GM12878 (cell line): ENCODE data around the gene WBP11. TPM values are rescaled to one million over a fixed set of nuclear protein-coding genes. Genes with fewer than 3 reads are reported as not detected.

ENCODE experiments used
- ATAC-seq: fragments of 200-7000 bp; cut with Tn5 transposase; 3 replicates; pipeline ENCODE4 v1.9.1; 2020; ENCODE audit warnings: mild to moderate bottlenecking, moderate library complexity
- BruUV-seq: library from RNA; stranded (reverse); fragments of 400-500 nt; replicated peaks from 2 replicates; lab custom pipeline; 2021; lab: Mats Ljungman, UMichigan
- CTCF ChIA-PET: fragments of 300-600 bp; sonication (Branson Sonifier 250); formaldehyde crosslinking; extraction: SDS; loops from one replicate; lab custom pipeline; 2021; ENCODE audit warnings: inconsistent platforms; lab: Yijun Ruan, JAX
- POLR2A ChIA-PET: fragments of 350-600 bp; formaldehyde crosslinking; extraction: SDS; loops from one replicate; lab custom pipeline; 2021; ENCODE audit warnings: inconsistent platforms; lab: Charles Lee
- RAD21 ChIA-PET: fragments of 300-600 bp; sonication (Branson Sonifier 250); formaldehyde crosslinking; loops from one replicate; lab custom pipeline; 2023; ENCODE audit warnings: antibody characterized with exemption; ENCODE audit not compliant: unreplicated experiment; lab: Charles Lee
- SMC1A ChIA-PET: fragments of 300-600 bp; sonication (Branson Sonifier 250); formaldehyde crosslinking; loops from one replicate; lab custom pipeline; 2023; ENCODE audit not compliant: unreplicated experiment, uncharacterized antibody; lab: Charles Lee
- DNase-seq: peaks from one replicate; pipeline ENCODE4 v3.0.0-alpha.2; 2011; ENCODE audit warnings: low read depth, low spot score
- FAIRE-seq: peaks from 3 replicates; lab custom pipeline; 2011; peaks lifted over from hg19 to GRCh38; lab: Jason Lieb, UNC
- H2AFZ ChIP-seq: 2 replicates; pipeline ENCODE4 v1.6.0; 2011; ENCODE audit warnings: low read depth, low read length, control low read depth; ENCODE audit not compliant: control insufficient read depth
- H3K27ac ChIP-seq: 2 replicates; pipeline ENCODE4 v1.5.1; 2011; ENCODE audit warnings: control low read depth; ENCODE audit not compliant: control insufficient read depth, insufficient read depth
- H3K27me3 ChIP-seq, 2 experiments: replicated peaks in 1 of 2; 2 replicates each; pipeline versions ENCODE4 v1.6.0 to v1.6.1; 2011; ENCODE audit warnings: low read length in 1 of 2; ENCODE audit not compliant: control insufficient read depth in 2 of 2, insufficient read depth in 2 of 2
- H3K36me3 ChIP-seq, 2 experiments: 2 replicates each; pipeline ENCODE4 v1.5.1; 2011; ENCODE audit warnings: low read length in 1 of 2; ENCODE audit not compliant: control insufficient read depth in 2 of 2, insufficient read depth in 2 of 2
- H3K4me1 ChIP-seq: 2 replicates; pipeline ENCODE4 v1.6.1; 2011; ENCODE audit warnings: mild to moderate bottlenecking, low read length, moderate library complexity, mixed read lengths; ENCODE audit not compliant: control insufficient read depth, insufficient read depth
- H3K4me2 ChIP-seq: 2 replicates; pipeline ENCODE4 v1.6.0; 2011; ENCODE audit warnings: control low read depth; ENCODE audit not compliant: control insufficient read depth, insufficient read depth
- H3K4me3 ChIP-seq: fragments of 200-600 bp; sonication (generic); 2 replicates; pipeline ENCODE4 v1.5.1; 2016
- H3K79me2 ChIP-seq: 2 replicates; pipeline ENCODE4 v1.6.0; 2011; ENCODE audit warnings: low read length; ENCODE audit not compliant: control insufficient read depth, insufficient read depth
- H3K9ac ChIP-seq: 2 replicates; pipeline ENCODE4 v1.8.0; 2011; ENCODE audit warnings: low read length, control low read depth, mixed read lengths; ENCODE audit not compliant: control insufficient read depth, insufficient read depth
- H3K9me3 ChIP-seq: replicated peaks from 3 replicates; pipeline ENCODE4 v1.5.1; 2011; ENCODE audit warnings: mild to moderate bottlenecking, low read length; ENCODE audit not compliant: control insufficient read depth, insufficient read depth
- H4K20me1 ChIP-seq: 2 replicates; pipeline ENCODE4 v1.6.0; 2011; ENCODE audit not compliant: control insufficient read depth, insufficient read depth
- BRCA1 ChIP-seq: IDR thresholded peaks from 2 replicates; pipeline ENCODE4 v1.6.1; 2011; ENCODE audit warnings: low read depth, low read length, improper control_type of control experiment
- EP300 ChIP-seq, 2 experiments: fragments of 150-350 bp in 1 of 2; IDR thresholded peaks; 2 replicates each; pipeline ENCODE4 v1.6.1; 2011 to 2012; ENCODE audit warnings: low read depth in 2 of 2, low read length in 2 of 2, borderline replicate concordance in 1 of 2, improper control_type of control experiment in 1 of 2, inconsistent platforms in 1 of 2; ENCODE audit not compliant: control insufficient read depth in 1 of 2
- EZH2 ChIP-seq: IDR thresholded peaks from 2 replicates; pipeline ENCODE4 v1.6.1; 2012; ENCODE audit warnings: low read depth, mild to moderate bottlenecking, control low read depth, inconsistent platforms, low read length, borderline replicate concordance; ENCODE audit not compliant: control insufficient read depth
- GATAD2B ChIP-seq: fragments of 450-650 bp; conservative IDR thresholded peaks from 2 replicates; pipeline ENCODE4 v1.6.1; 2017; ENCODE audit warnings: low read depth, mild to moderate bottlenecking, moderate library complexity
- HDAC2 ChIP-seq: fragments of 200-600 bp; sonication (generic); IDR thresholded peaks from 2 replicates; pipeline ENCODE4 v1.6.1; 2017
- HDAC6 ChIP-seq: fragments of 200-600 bp; sonication (generic); IDR thresholded peaks from one replicate; pipeline ENCODE4 v1.8.0; 2017; ENCODE audit warnings: antibody characterized with exemption; ENCODE audit not compliant: unreplicated experiment
- IRF4 ChIP-seq: IDR thresholded peaks from 2 replicates; pipeline ENCODE4 v1.6.1; 2011; ENCODE audit warnings: low read depth, low read length
- MTA3 ChIP-seq: IDR thresholded peaks from 2 replicates; pipeline ENCODE4 v1.6.1; 2012; ENCODE audit warnings: low read length, inconsistent platforms, borderline replicate concordance
- MXI1 ChIP-seq: fragments of 150-350 bp; IDR thresholded peaks from 2 replicates; pipeline ENCODE4 v1.6.1; 2011; ENCODE audit warnings: low read depth, mild to moderate bottlenecking, inconsistent platforms, low read length, improper control_type of control experiment
- NFXL1 ChIP-seq: fragments of 450-650 bp; IDR thresholded peaks from 2 replicates; pipeline ENCODE4 v1.6.1; 2017; ENCODE audit warnings: antibody characterized with exemption, mild to moderate bottlenecking, borderline replicate concordance
- NR2F1 ChIP-seq: fragments of 450-650 bp; conservative IDR thresholded peaks from 2 replicates; pipeline ENCODE4 v1.6.1; 2017; ENCODE audit warnings: mild to moderate bottlenecking
- RAD51 ChIP-seq: fragments of 450-650 bp; IDR thresholded peaks from 2 replicates; pipeline ENCODE4 v1.6.1; 2016; ENCODE audit warnings: moderate library complexity, mild to moderate bottlenecking, inconsistent platforms
- RB1 ChIP-seq: fragments of 450-650 bp; formaldehyde crosslinking; IDR thresholded peaks from 2 replicates; pipeline ENCODE4 v1.6.1; 2017; ENCODE audit warnings: mild to moderate bottlenecking, borderline replicate concordance
- STAT3 ChIP-seq: IDR thresholded peaks from 2 replicates; pipeline ENCODE4 v1.6.1; 2011; ENCODE audit warnings: low read depth, low read length, improper control_type of control experiment
- in situ Hi-C: fragments of 300-500 bp; cut with MboI; formaldehyde crosslinking; loops from 9 replicates; pipeline ENCODE4 v1.14.3; 2018; ENCODE audit warnings: mixed read lengths
- intact Hi-C: fragments of 100-400 bp; cut with micrococcal nuclease; formaldehyde crosslinking; loops from one replicate; pipeline ENCODE4 v1.14.2; 2022; ENCODE audit not compliant: unreplicated experiment
- polyA plus RNA-seq, 11 experiments: library from polyadenylated mRNA; depleted of rRNA in 4 of 11; unstranded in 6 of 11; stranded (reverse) in 5 of 11; fragments of >200 nt; fragmentation: Nextera tagmentation in 4 of 11; fragmentation: Illumina TruSeq in 1 of 11; extraction: Ambion mirVana in 4 of 11; extraction: Trizol in 1 of 11; gene quantifications; 1 replicate in 1 of 11; 2 replicates in 10 of 11; pipeline versions ENCODE4 v1.2.1 to v1.2.3, GENCODE V29; 2011 to 2016; ENCODE audit warnings: inconsistent platforms in 2 of 11, missing spikeins in 2 of 11, low read depth in 1 of 11
- total RNA-seq, 4 experiments: library from RNA; depleted of rRNA in 3 of 4; stranded (reverse); fragments of >200 nt in 3 of 4; fragmentation: Illumina TruSeq in 1 of 4; extraction: Trizol in 1 of 4; gene quantifications; 2 replicates each; pipeline versions ENCODE4 v1.2.1 to v1.2.3, GENCODE V29; 2013 to 2021
- TF ChIP-seq, protein P1 (sequence below): IDR thresholded peaks from 2 replicates; pipeline ENCODE4 v1.6.1; 2011; ENCODE audit warnings: mild to moderate bottlenecking, low read depth, low read length, moderate library complexity; ENCODE audit not compliant: insufficient replicate concordance
- TF ChIP-seq, protein P2 (sequence below): IDR thresholded peaks from 2 replicates; pipeline ENCODE4 v1.6.1; 2012; ENCODE audit warnings: low read length, inconsistent platforms
- TF ChIP-seq, protein P3 (sequence below): fragments of 450-650 bp; formaldehyde crosslinking; IDR thresholded peaks from 2 replicates; pipeline ENCODE4 v1.4.0; 2020; ENCODE audit warnings: mild to moderate bottlenecking, moderate library complexity

The WBP11 gene
- total and polyA plus RNA-seq, 10 of the 15 experiments (the other 5 are each of a cell fraction or from before 2014, with no cell fraction given) = 11.5 to 107 (median 29.1) TPM

DNA sequence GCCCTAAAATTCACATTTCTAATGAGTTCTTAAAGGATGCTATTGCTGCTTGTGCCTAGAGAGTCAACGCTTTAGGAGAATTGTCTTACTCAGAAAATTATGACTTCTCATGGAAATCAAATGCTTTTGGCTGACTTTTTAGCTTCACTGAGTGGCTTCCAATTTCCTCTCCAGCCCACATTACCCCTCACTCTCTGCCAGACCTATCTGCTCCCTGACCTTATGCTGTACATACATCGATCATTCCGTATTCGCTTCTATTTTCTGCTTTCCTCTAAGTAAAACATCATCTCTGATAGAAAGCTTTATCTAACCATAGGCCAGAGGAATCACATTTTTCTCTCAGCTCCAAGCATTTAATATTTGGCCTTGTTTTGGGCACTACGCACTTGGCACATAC, 23.2 kb upstream of the WBP11 start (continued):
- TF ChIP-seq MTA3 = no peak
- TF ChIP-seq IRF4 = no peak
- no peak for TF ChIP-seq EP300 (IDR thresholded peaks at IDR 0.05; ENCODE audit: borderline replicate concordance in 1 of 2, control insufficient read depth in 1 of 2, low read depth in 2 of 2, low read length in 2 of 2)
- no peak for TF ChIP-seq NR2F1
- no peak for TF ChIP-seq EZH2
- no peak for TF ChIP-seq HDAC2
- no peak for TF ChIP-seq BRCA1
- TF ChIP-seq GATAD2B = no peak
- TF ChIP-seq, all 136 proteins: peak for 0

DNA sequence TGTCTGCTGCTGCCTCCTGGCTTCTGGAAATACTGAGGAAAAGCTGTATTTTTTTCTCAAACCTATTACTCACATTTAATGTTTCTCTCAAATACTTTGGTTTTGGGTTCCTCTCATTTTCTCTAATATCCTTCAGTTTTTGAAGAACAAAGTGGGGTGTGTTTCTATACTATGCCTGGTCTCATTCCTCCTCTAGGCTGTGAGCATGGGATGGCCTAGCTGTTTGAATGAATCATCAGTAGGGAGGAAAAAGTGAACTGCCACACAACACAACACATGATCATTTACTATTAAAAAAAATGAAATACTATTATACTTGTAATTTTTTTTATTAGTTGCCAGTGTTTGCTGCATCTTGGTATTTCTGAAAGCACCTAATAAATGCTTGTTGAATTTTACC, 22.0 kb upstream of the WBP11 start:
- Histone ChIP-seq H3K27me3 (no peaks in the 10 kb centered on the region), H4K20me1 (no peaks in the 10 kb centered on the region), H3K4me3 (no peak overlapping the region), H3K27ac (no peak overlapping the region), H3K9ac (no peak overlapping the region), H3K4me1 (no peaks in the 10 kb centered on the region), H3K4me2 (no peak overlapping the region), H2AFZ (no peak overlapping the region), H3K36me3 (no peaks in the 10 kb centered on the region), H3K79me2 (no peaks in the 10 kb centered on the region), H3K9me3 (no peaks in the 10 kb centered on the region; the same call in 2 of the 3 replicates)
- ChIA-PET POLR2A (no interaction called here), CTCF (interaction anchor here (0.6 kb wide), 1 partner anchor 293 kb away, joined by 3 read pairs; no protein-coding TSS in a partner anchor), RAD21 (interaction anchor here (1.1 kb wide), 1 partner anchor 22 kb away, joined by 4 read pairs; the partner anchor contains the start of genes C12orf60 and WBP11), SMC1A (interaction anchor here (0.7 to 1.3 kb wide), 2 partner anchors 9 to 41 kb away, joined by 3 to 4 read pairs; no protein-coding TSS in a partner anchor)
- intact Hi-C loops = no loop called here
- DNase-seq (no peak), ATAC-seq (no peak), FAIRE-seq (no peak)
- in situ Hi-C loops = no loop called here
- no TSS peak for BruUV-seq
- no peak for TF ChIP-seq STAT3
- TF ChIP-seq HDAC6 = no peak
- TF ChIP-seq MXI1 = no peak
- TF ChIP-seq RB1 = no peak
- TF ChIP-seq, protein P1, sequence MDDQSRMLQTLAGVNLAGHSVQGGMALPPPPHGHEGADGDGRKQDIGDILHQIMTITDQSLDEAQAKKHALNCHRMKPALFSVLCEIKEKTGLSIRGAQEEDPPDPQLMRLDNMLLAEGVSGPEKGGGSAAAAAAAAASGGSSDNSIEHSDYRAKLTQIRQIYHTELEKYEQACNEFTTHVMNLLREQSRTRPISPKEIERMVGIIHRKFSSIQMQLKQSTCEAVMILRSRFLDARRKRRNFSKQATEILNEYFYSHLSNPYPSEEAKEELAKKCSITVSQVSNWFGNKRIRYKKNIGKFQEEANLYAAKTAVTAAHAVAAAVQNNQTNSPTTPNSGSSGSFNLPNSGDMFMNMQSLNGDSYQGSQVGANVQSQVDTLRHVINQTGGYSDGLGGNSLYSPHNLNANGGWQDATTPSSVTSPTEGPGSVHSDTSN = no peak
- no peak for TF ChIP-seq NFXL1
- TF ChIP-seq, protein P2, sequence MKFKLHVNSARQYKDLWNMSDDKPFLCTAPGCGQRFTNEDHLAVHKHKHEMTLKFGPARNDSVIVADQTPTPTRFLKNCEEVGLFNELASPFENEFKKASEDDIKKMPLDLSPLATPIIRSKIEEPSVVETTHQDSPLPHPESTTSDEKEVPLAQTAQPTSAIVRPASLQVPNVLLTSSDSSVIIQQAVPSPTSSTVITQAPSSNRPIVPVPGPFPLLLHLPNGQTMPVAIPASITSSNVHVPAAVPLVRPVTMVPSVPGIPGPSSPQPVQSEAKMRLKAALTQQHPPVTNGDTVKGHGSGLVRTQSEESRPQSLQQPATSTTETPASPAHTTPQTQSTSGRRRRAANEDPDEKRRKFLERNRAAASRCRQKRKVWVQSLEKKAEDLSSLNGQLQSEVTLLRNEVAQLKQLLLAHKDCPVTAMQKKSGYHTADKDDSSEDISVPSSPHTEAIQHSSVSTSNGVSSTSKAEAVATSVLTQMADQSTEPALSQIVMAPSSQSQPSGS = no peak
- TF ChIP-seq RAD51 = no peak
- TF ChIP-seq, protein P3, sequence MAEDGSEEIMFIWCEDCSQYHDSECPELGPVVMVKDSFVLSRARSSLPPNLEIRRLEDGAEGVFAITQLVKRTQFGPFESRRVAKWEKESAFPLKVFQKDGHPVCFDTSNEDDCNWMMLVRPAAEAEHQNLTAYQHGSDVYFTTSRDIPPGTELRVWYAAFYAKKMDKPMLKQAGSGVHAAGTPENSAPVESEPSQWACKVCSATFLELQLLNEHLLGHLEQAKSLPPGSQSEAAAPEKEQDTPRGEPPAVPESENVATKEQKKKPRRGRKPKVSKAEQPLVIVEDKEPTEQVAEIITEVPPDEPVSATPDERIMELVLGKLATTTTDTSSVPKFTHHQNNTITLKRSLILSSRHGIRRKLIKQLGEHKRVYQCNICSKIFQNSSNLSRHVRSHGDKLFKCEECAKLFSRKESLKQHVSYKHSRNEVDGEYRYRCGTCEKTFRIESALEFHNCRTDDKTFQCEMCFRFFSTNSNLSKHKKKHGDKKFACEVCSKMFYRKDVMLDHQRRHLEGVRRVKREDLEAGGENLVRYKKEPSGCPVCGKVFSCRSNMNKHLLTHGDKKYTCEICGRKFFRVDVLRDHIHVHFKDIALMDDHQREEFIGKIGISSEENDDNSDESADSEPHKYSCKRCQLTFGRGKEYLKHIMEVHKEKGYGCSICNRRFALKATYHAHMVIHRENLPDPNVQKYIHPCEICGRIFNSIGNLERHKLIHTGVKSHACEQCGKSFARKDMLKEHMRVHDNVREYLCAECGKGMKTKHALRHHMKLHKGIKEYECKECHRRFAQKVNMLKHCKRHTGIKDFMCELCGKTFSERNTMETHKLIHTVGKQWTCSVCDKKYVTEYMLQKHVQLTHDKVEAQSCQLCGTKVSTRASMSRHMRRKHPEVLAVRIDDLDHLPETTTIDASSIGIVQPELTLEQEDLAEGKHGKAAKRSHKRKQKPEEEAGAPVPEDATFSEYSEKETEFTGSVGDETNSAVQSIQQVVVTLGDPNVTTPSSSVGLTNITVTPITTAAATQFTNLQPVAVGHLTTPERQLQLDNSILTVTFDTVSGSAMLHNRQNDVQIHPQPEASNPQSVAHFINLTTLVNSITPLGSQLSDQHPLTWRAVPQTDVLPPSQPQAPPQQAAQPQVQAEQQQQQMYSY = no peak
